ENCODE results near the gene CACNA2D2.

GRCh38 chr3:50436114-50436674, 67.2 kb downstream of the CACNA2D2 start:
- TF ChIP-seq NFE2L2 (IDR thresholded peaks at IDR 0.05; ENCODE audit: low read depth, low read length) (no peak), CTCF (conservative IDR thresholded peaks at IDR 0.05; ENCODE audit: low read depth, low read length) (peak; percentile 63), POLR2A (IDR thresholded peaks at IDR 0.05; ENCODE audit: low read depth, low read length) (no peak), RCOR1 (IDR thresholded peaks at IDR 0.05; ENCODE audit: insufficient replicate concordance, low read length) (no peak), USF2 (IDR thresholded peaks at IDR 0.05; ENCODE audit: low read depth, low read length) (no peak)
